Measurements from ENCODE around the gene DLG4. TPM values are rescaled to one million over a fixed set of nuclear protein-coding genes. Genes with fewer than 3 reads are reported as not detected.
"Not testable (repeated sequence)": the region's sequence is repeated elsewhere in the genome, so short reads cannot be mapped to it uniquely, and the experiment has no call there.

Gene DLG4
- polyA plus RNA-seq, 4 donors = 21.1 to 53.3 (median 39.1) TPM

DNA sequence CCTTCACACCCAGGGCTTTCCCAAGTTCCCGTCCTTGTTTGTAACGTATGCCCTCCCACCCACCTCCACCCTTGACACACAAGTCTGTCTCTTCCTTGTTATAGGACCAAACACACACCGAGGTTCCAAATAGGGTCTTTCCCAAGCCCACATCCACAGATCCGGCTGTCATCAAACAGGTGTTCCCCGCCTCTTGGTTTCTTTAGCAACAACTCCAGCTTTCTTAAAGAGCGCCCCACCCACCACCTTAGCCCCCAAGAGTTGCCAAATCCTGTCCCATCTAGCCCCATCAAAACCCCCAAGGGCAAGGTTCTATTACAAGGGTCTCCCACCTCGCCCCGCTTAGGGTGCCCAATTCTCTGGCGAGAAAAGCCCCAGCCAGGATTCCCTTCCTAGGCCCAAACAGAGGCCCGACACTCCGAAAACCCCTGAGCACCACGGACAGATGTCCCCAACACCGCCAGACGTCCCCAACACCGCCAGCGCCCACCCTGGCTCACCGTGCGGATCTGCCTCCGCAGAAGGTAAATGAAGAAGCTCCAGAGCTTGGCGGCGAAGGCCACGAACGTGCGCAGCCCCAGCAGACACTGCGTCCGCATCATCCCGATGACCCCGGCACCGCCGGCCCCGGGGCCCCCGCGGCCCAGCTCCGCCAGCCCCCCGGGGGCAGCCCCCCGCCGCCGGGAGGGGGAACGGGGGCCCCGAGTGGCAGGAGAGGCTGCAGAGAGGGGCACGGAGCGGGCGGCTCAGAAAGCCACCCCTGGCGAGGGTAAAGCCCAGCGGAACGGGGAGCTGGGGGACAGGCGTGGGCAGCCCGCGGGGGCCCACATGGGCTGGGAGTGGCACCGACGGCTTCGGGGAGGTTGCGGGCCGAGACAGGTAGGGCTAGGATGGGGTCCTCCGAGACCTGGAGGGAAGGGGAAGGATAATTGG lies 31.3 kb upstream of the DLG4 start:
- DNase-seq (ENCODE audit: low read depth in 4 of 4, low spot score in 2 of 4) = no peak

DNA sequence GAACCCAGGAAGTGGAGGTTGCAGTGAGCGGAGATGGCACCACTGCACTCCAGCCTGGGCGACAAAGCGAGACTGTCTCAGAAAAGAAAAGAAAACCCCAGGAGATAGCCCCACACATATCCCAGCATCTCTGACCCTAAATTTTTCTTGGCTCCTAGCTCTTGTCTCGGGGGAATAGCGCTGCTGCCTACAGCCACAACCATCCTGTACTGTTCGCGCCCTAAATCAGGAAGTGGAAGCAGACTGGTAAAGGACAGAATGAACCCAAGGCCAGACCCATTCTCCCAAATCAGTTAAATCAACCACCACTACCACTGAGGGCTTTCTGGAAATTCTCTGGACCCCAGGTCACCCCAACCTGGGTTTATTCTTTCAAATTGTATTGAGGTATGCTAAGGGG lies 30.2 kb upstream of the DLG4 start:
- DNase-seq (ENCODE audit: low read depth in 4 of 4, low spot score in 2 of 4) = no peak

DNA sequence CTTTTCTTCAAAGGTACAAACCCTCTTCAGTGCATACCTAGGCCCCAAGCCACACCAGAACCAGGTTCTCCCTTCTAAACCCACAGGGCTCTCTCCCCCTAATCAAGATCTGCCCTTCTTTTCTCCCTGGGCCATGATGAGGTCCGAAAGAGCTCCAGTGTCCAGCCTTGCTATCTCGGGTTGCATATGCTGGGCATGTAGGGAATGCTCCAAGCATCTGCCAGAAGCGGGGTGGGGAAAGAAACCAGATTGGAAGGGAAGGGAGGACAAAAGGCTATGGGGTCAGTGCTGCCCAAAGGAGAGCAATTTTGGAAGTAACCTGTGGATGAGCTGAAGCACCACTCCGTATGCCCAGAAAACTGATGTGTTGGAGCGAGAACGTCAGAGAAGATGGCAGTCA lies 29.6 kb upstream of the DLG4 start:
- DNase-seq (ENCODE audit: low read depth in 4 of 4, low spot score in 2 of 4) = no peak

DNA sequence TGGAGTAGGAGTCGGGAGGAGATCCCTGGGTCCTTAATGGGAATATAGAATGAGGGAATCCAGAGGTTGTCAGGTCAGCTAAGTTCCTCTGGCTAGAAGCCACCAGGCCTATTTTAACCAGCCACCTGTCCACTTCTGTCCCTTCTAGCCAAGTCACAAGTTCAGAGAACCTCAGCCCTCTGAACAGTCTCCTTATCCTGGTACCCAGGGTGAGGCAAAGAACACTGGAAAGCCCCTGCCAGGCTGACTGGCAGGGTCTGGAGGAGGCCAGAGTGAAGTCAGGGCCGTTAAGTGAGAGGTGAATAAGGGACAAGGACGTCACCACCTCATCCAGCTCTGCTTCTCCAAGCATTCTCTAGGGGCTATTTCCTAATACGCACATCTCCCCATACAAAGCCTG lies 29.2 kb upstream of the DLG4 start:
- no peak for DNase-seq (ENCODE audit: low read depth in 4 of 4, low spot score in 2 of 4)

DNA sequence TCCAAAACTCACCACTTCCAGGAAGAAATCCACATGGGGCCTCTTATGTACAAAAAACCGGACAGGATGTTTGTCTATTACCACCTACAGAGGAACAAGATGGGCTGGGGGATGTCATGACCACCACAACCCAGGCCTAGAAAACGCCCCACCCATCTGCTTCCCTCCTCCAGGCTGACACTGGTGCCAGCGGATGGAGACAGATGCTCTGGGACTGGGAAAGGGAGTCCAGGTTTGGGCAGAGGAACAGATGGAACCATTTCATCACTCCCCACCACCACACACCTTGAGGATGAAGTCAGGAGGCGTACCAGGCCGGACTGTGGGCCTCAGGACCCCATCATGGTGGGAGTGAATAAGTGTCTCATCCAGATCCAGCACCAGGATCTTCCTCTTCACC lies 27.1 kb upstream of the DLG4 start:
- no peak for DNase-seq (ENCODE audit: low read depth in 4 of 4, low spot score in 2 of 4)

DNA sequence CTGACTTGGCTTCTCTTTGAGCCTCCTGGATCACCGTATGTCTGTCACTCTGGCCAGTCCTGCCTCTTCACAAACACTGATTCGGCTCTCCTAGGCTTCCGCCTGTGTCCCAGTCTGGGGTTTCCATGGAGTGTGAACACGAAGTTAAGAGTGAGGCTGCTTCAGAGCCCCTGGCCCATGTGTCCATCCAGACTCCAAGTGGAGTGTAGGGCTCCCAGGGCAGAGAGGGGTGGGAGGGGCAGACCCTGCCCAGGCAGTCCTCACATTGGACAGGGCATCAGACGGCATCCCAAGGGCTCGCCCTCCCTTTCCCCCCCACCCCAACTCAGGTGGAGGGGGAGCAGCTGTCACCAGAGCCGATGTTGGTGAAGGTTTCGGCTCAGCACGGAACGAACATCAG lies 24.2 kb upstream of the DLG4 start:
- DNase-seq (ENCODE audit: low read depth in 4 of 4, low spot score in 2 of 4) = not testable (repeated sequence)

DNA sequence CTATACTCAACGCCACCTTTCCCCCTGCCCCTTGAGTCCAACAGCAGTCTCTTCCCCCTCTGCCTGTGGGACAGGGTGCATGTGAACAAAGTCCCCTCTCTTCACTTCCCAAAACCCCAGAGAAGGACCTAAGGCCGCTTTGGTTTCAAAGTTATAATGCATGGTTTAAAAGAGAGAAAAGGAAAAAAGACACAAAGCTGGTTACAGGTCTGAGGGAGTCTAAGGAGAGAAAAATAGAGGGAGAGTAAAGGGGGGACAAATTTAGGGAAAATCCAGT lies 23.8 kb upstream of the DLG4 start:
- DNase-seq (ENCODE audit: low read depth in 4 of 4, low spot score in 2 of 4) = no peak

DNA sequence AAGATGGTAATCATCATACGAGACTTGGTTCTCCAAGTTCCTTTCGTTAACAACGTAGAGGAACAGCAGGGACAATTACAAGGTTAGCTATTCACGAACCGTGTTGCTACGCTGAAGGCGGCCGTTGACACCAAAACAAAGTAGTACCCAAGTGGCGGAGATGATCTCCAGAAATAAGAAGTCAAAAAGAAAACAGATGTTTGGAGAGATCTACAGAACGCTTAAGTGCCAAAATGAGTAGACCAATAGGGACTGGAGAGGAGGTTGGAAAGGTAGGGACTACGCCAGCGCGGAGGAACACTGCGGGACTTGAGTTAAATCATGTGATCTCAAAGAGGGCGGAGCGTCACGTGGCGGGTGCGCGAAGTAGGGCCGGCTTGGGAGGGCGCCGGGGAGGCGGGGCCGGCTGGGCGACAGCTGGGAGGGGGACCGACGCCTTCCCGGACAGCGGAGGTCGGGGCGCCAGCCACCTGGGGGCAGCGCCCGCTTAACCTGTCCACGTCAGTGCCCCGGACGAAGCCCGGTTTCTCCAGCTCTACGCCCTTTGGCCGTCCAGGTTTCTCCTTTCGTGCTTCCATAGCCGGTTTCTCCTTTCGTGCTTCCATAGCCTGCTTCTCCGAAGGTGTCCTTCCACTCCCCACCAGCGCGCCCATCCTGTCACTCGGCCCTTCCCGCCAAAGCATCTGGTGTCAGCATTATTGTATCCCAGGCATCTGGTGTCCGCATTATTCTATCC lies 23.2 kb upstream of the DLG4 start:
- DNase-seq (ENCODE audit: low read depth in 4 of 4, low spot score in 2 of 4) = peak; percentile 94 to 100 (median 98)

DNA sequence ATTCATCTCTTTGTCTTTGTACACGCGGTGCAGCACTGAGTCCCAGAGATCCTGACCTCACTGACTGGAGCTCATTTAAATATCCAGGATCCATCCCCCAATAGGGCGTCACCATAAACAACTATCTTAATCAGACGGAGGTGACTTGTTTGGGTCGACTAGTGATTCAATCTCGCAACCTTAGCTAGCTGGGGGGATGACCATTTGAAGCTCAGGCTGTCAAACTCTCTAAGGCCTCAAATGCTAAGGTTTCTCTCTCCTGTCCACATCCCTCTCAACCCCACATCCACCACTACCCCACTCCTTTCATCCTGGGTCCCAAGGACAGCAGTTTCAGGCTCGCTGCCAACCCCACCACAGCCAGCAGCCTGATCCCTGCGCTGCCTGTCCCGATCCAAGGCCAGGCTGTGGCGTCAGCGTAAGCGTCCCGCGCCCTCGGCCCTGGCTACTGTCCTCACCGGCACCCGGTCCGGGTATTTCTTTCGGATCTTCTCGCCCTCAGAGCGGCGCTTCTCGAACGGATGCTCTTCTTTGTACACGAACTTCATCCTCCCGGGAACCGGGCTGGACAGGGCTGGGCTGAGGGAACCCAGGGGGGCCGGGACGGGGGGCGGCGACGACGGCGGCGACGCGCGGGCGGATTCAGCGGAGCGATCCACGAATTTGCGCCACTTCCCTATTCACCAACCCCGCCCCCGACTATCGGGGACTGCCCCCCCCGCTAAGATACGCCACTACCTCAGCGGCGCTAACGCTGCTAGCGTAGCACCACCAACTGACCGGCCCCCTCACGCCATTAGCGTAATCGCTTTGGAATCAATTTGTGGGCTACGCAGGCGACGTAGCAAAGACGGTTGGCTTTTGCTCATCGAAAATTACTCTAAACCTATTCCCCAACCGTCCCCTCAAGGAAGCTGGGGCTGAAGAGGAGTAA lies 22.4 kb upstream of the DLG4 start, which contains the start of gene GABARAP:
TSS of gene GABARAP (minus strand) at position 667 of the 934 bp plus-strand sequence. CDS start at position 548, 119 bp downstream.
- peak in 3 of 4 donors; percentile 93 to 97 (median 95) for DNase-seq (ENCODE audit: low read depth in 4 of 4, low spot score in 2 of 4)

DNA sequence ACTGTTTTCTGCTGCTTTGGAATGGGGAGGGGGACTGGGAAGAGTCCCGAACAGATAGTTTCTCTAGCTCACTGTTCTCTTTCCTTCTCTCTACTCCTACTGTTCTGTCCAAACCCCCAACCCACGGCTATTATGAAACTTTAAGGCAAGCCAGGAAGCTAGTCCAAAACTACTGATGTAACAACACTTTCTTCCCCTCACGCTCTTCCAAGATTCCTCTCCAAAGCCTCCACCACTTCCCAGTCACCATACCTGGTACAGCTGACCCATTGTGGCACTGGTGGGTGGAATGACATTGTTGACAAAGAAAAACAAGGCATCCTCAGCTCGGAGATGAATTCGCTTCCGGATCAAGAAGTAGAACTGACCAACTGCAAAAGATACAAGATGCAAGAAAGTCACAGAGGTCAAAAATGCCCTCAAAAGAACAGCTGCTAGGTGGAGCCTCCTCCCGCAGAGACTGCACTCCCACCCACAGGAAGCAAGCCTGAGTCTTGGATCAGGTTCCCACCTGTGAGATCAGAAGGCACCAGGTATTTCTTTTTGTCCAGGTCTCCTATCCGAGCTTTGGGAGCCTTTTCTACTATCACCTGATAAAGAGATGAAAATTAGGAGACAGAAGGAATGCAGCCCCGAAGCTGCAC lies 21.6 kb upstream of the DLG4 start:
- DNase-seq (ENCODE audit: low read depth in 4 of 4, low spot score in 2 of 4) = no peak

DNA sequence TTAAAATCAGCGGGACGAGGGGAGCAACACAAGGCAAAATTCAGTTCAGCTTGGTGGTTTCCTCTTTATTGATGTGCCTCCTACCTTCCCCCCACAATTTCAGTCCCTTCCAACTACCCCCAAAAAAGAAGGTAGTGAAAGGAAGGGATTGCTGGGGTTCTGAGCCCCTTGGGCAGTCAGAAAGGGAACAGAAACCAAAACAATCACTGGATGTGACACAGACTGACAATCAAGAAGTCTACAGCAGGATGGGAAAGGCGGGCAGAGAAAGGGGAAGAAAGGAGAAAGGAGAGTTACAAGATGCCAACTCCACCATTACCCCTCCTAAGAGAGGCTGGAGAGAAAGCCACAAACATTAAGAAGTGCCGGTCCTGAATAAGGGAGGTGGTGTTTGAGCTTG lies 20.7 kb upstream of the DLG4 start:
- no peak for DNase-seq (ENCODE audit: low read depth in 4 of 4, low spot score in 2 of 4)

DNA sequence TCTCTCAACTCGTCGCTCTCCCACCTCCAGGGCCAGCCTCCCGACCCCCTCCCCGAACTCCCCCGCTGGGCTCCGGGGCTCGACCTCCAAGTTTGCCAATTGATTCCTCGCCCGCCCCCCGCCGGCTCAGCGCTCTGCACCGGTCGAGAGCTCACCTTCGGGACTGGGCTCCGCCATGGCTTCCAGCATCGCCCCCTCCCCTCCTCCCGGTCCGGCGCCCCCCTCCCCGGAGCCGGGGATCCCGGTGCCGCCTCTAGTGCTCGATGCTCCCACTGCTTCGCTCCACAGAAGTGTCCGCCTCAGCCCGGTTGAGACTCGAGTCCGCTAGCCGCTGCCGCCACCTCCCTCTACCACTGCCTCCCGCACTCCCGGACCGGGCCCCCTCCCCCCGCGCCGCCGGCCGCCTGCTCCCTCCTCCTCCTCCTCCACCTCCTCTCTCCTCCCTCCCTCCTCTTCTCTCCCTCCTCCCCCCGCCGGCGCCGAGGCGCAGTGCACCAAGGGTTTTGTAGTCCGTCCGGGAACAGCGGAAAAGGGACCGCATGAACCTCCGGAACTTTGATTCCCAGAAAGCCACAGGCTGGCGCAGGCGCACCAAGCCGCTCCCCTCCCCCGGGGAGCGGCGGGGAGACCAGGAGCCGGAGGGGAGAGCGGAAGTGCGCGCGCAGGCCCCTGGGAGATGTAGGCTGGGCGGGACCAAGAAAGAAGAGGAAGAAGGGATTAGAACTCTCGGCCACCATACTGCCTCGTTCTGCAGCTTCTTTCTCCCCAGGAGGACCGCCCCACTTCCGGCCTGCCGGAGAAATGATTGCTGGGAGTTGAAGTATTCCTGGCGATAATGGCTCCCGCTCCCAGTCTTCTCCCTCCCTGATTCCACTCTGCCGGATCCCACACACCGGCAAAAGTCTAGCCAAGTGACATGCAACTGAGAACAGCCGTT lies 19.7 kb upstream of the DLG4 start, which contains the start of gene PHF23:
TSS of gene PHF23 (minus strand) at position 367 of the 937 bp plus-strand sequence. CDS start at position 189, 178 bp downstream.
- peak; percentile 94 to 99 (median 99) for DNase-seq (ENCODE audit: low read depth in 4 of 4, low spot score in 2 of 4)

DNA sequence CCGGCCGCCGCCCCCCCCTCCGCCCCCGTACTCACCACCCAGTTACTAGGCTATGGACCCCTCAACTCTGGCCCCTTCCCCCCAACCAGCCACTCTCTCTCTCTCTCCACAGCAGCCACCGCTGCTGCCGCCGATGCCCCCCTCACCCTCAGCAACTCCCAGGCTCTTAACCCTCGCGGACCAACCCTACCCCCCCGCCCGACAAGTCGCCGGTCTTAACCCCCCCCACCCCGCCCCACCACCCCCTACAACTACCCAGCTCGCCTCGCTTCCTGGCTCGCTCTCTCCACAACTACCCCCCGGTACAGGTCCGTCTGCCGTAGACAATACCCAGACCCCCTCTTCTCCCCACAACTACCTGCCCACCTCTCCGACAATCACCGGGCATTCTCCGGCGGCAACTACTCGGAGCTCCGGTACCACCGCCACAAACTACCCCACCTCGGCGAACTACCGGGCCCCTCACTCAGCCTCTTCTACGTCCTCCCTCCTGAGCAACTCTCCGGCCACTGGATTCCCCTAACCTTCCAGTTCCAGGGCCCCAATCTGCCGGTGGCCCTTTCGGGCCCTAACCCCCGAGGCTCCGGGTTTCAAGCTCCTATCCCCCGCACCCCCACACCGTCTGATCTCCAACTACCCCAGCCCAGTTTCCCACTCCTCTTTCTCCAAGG lies 18.9 kb upstream of the DLG4 start:
- no peak for DNase-seq (ENCODE audit: low read depth in 4 of 4, low spot score in 2 of 4)

DNA sequence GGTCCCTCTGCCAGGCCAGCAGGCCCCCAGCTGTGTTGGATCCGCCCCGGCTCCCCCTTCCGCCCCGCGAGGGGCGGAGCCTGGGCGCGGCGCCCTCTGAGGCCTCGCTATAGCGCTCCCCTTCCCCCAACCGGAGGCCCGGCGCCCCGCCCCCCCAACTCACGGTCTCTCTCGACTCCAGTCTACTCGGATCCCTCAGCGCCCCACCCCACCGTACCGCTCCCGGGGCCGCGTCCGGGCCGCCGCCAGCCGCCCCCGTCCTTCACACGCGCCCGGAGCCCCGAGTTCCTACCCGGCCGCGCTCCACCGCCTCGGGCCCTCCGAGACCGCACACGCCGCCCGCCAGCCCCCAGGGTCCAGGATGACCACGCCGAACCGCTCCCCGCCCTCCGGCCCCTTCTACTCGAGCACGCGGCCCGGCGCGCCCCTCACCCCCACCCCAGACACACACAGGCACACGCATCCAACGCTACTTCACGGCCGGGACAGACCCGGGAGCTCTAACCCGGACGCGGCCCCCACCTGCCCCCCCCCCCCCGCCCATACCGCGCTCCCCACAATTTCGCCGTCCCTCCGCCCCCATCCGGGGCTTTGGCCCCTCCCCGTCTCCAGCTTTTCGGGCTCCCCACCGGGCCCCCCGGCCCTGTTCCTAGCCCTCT lies 18.3 kb upstream of the DLG4 start:
- no peak for DNase-seq (ENCODE audit: low read depth in 4 of 4, low spot score in 2 of 4)

DNA sequence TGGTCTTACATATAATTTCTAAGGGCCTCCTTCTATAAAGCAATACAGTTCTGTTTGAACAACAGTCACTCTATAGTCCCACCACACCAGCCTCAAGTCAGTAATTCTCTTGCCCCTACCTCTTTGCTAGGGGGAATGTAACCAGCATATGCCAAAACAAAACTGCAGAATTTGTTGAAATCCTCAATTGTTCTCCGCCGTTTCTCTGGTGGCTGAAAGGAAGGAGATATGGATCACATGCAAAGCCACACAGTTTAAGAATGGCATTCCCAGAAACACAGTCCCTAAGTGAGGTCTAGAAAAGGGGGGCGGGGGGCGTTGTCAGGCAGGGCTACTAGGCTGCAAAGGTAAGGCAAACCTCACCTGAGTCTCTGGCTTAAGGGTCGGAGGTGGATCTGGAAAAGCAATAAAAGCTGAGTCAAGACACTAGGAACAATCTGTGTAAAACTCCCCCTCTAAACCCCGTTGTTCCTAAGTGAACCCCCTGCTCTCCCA lies 17.7 kb upstream of the DLG4 start:
- DNase-seq (ENCODE audit: low read depth in 4 of 4, low spot score in 2 of 4) = no peak

DNA sequence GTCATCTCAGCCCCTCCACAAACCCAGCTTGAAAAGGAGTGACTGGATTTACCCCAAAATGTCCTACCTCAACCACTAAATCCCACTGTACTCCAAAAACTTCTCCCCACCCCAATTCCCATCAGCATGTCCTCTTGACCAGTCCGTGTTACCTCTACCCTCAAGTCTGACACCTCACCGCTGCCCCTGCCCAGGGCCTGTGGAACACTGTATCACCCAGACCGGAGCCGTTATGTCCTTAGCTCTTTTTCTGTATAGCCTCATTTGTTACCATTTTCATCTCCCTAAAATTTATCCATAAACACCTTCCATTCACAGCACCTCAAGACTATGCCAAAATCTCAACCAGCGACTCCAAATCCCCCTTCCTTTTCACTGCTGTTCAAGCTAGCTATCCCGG lies 17.2 kb upstream of the DLG4 start:
- DNase-seq (ENCODE audit: low read depth in 4 of 4, low spot score in 2 of 4) = no peak

DNA sequence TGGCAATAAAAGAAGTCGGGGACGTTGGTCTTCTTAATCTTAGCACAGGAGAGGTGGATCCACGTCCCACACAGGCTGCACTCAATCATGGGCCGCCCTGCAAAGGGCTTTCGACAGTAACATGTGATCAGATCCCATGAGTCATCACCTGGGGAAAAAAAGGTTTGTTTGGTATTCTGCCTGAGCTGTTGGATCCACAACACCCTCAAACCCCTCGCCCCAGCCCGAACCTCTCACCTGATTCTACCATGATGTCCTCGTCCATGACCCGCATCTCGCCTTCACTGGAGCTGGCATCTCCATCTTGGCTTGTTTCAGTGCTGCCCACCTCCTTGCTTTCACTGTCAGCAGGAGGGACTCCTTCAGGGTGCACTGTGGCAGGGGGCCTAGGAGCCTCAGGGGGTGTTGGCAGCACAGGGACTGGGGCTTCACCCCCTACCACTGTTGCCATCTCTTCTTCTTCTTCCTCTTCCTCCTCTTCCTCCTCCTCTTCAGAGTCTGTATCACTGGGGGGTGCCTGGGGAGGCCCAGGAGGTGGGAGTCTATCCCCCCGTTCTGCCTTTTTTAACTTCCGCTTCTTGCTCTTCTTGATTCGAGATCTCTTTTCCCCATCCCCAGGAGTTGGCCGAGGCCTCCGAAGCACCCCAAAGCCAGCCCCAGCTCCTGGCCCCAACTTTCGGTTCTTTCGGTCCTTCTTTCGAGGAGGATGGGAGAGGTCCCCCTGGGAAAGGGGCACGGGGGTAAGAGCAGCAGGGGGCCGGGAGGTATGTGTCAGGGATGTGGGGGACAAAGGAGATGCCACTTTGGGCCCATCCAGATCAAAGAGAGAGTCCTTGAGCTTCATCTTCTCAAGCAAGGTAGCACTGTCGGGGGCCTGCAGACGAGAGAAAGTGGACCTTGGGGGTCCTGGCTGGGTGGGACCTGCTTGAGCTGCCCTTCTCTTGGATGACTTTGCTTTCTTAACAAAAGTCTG lies 16.3 kb upstream of the DLG4 start:
- DNase-seq (ENCODE audit: low read depth in 4 of 4, low spot score in 2 of 4) = no peak

Data from left renal cortex interstitium (tissue), 4 donors.